22Rv1 (cell line): ENCODE measurements around the gene CASP4.

Experiments
- H3K27ac ChIP-seq: fragments of 450-650 bp; 2 replicates; pipeline ENCODE4 v1.5.1; 2017
- CTCF ChIP-seq: fragments of 450-650 bp; IDR thresholded peaks from 2 replicates; pipeline ENCODE4 v1.5.1; 2017; ENCODE audit warnings: mild to moderate bottlenecking
- ZFX ChIP-seq: fragments of 450-650 bp; IDR thresholded peaks from 2 replicates; pipeline ENCODE4 v1.6.1; 2017; ENCODE audit warnings: antibody characterized with exemption, borderline replicate concordance

CASP4 gene

DNA sequence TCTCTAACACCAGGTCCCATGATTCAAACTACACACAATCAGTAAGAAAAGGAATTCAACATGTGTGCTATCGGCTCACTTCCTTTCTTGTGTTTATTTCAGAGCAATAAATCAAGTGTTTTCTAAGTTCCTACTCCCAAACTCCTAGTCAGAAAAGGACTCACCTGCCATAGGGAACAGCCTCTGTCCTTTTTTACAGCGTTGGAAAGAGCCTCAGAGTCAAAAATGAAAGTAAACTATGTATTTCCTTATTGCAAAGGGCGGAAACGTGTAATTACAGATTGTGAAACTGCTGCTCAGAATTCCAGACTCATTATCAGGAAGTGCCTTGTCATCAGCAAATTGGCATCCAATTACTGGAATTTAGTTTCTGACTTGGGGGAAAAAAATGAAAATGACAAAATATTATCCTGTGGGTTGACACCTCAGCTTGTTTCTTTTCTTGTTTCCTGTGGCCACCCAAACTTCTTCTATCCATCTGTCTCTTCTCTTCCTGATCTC lies at the start of gene CASP4:
Gene CASP4 (minus strand): TSS at position 220 of the 501 bp plus-strand sequence. CDS start 49 bp downstream, at position 171.
- no peak within 1 kb of the TSS for H3K27ac ChIP-seq
- TF ChIP-seq ZFX: no peak
- no peak for TF ChIP-seq CTCF

DNA sequence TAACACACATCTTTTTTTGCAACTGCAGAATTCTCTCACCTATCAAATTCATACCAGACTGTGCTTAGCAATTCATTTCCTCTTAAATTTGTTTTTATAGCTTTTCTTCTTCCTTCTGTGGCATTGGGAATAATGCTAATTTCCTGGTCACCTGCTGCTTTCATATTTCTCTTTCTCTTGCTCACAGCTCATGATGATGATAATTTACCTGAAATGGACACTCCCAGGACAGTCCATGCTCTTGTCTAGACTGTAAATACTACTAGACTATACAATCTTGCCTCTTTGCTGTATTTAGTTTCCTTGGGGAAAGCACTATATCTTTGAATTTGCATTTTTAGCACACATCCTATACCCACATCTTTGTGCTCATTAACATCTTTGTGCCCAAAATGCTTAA lies 39.1 kb upstream of the CASP4 start:
- TF ChIP-seq ZFX: no peak
- no peak for TF ChIP-seq CTCF
- H3K27ac ChIP-seq: no peak overlapping the region

- TF ChIP-seq CTCF (no peak), ZFX (no peak)
- no peak overlapping the region for H3K27ac ChIP-seq
These were observed 37.1 kb upstream of the CASP4 start for GRCh38 chr11:105005451-105005845.

DNA sequence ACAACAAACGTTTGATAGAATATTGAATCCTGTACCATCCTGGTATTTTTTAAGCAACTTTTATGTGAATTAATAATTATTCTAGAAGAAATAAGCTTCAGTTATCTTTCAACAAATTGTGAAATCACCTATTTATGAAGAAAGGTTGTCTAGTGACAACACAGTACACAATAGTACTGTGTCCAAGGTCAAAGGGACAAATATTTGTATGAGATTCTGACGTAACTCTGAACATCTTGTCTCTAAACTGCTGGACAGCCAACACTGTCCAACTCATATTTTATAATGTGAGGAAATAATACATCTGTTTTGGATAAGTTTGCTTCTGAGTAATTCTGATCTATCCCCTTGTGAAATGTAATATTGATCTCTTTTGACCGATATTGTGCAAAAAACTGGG lies 35.6 kb upstream of the CASP4 start:
- no peak for TF ChIP-seq CTCF
- TF ChIP-seq ZFX: no peak
- no peak overlapping the region for H3K27ac ChIP-seq

- TF ChIP-seq ZFX (no peak), CTCF (no peak)
- H3K27ac ChIP-seq: no peak overlapping the region
These were observed 34.8 kb upstream of the CASP4 start for GRCh38 chr11:105003151-105003550.

DNA sequence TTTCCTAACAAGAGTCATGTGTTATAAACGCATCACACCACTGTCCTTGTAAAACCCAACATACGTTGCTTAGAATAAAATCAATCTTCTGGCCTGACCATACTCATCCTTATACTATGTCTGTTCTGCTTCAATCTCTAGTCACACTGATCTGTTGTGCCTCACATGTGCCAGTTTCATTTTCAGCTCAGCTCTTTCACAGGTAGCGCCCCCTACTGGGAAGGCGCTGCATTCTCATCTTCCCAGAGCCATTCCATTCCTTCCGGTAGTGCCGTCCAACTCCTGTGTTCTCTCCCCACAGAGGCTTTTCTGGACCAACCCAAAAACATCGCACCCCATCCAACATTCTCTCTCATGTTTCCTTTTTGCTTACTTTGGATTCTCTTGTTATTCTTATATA lies 32.4 kb upstream of the CASP4 start:
- TF ChIP-seq ZFX: no peak
- peak; percentile 72 for TF ChIP-seq CTCF
- H3K27ac ChIP-seq: no peak overlapping the region

DNA sequence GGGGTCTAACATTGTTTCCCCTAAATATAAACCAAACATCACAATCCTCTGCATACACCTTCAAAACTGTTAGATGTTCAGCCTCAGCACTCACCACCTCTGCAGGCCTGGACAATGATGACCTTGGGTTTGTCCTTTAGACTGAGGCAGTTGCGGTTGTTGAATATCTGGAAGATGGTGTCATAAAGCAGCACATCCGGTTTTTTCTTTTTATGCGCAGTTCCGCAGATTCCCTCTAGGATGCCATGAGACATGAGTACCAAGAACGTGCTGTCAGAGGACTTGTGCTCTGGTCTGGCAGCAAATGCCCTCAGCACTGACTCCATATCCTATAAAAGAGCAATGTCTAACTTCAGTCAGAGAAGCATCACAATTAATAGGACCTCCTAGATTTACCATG lies 31.8 kb upstream of the CASP4 start:
- TF ChIP-seq CTCF: no peak
- TF ChIP-seq ZFX: no peak
- H3K27ac ChIP-seq: no peak overlapping the region
